ENCODE results near the gene PPP6R2. TPM values are rescaled to one million over a fixed set of nuclear protein-coding genes. Genes with fewer than 3 reads are reported as not detected.

Gene PPP6R2
- total and polyA plus RNA-seq, 2 of the 8 experiments (the other 6 are each of a cell fraction or from before 2014, with no cell fraction given), result 25.0 to 32.2 TPM

- TF ChIP-seq CHD7 (IDR thresholded peaks at IDR 0.05; ENCODE audit: insufficient replicate concordance, low read length) (no peak), TAF1 (IDR thresholded peaks at IDR 0.05; ENCODE audit: low read depth, low read length) (no peak), E2F6 (IDR thresholded peaks at IDR 0.05) (no peak), KDM5A (IDR thresholded peaks at IDR 0.05; ENCODE audit: low read length) (no peak), CBX5 (IDR thresholded peaks at IDR 0.05; ENCODE audit: low read depth, low read length) (no peak), GABPA (IDR thresholded peaks at IDR 0.05; ENCODE audit: borderline replicate concordance, insufficient read depth, low read length) (no peak)
These were observed 71.5 kb downstream of the PPP6R2 start (continued) for GRCh38 chr22:50414476-50415248.
